Testis (tissue), 2 donors: ENCODE data around the gene UBE2E2.

Experiments
- CTCF ChIP-seq, 3 experiments: fragments of 450-650 bp in 2 of 3; fragments of 200-600 bp in 1 of 3; sonication (generic) in 1 of 3; IDR thresholded peaks; one replicate each; pipeline ENCODE4 v1.5.1; 2016 to 2019; ENCODE audit warnings: antibody characterized with exemption in 3 of 3, mild to moderate bottlenecking in 2 of 3, moderate library complexity in 1 of 3
- POLR2A ChIP-seq: fragments of 450-650 bp; IDR thresholded peaks from one replicate; pipeline ENCODE4 v1.6.1; 2017; ENCODE audit warnings: antibody characterized with exemption, mild to moderate bottlenecking, moderate library complexity

- TF ChIP-seq CTCF (IDR thresholded peaks at IDR 0.05) (no peak), POLR2A (no peak)
Observed at GRCh38 chr3:23174426-23175039, 28.6 kb upstream of the UBE2E2 start.
